AG09319 (cell line): Measurements from ENCODE around the gene GHSR.

ENCODE experiments used
- DNase-seq: peaks from one replicate; pipeline ENCODE4 v3.0.0-alpha.2; 2010; ENCODE audit warnings: low read depth; ENCODE audit errors: extremely low read depth
- CTCF ChIP-seq: IDR thresholded peaks from 2 replicates; pipeline ENCODE4 v1.5.1; 2011; ENCODE audit warnings: low read depth, mild to moderate bottlenecking, inconsistent platforms, low read length, moderate library complexity

The GHSR gene

DNA sequence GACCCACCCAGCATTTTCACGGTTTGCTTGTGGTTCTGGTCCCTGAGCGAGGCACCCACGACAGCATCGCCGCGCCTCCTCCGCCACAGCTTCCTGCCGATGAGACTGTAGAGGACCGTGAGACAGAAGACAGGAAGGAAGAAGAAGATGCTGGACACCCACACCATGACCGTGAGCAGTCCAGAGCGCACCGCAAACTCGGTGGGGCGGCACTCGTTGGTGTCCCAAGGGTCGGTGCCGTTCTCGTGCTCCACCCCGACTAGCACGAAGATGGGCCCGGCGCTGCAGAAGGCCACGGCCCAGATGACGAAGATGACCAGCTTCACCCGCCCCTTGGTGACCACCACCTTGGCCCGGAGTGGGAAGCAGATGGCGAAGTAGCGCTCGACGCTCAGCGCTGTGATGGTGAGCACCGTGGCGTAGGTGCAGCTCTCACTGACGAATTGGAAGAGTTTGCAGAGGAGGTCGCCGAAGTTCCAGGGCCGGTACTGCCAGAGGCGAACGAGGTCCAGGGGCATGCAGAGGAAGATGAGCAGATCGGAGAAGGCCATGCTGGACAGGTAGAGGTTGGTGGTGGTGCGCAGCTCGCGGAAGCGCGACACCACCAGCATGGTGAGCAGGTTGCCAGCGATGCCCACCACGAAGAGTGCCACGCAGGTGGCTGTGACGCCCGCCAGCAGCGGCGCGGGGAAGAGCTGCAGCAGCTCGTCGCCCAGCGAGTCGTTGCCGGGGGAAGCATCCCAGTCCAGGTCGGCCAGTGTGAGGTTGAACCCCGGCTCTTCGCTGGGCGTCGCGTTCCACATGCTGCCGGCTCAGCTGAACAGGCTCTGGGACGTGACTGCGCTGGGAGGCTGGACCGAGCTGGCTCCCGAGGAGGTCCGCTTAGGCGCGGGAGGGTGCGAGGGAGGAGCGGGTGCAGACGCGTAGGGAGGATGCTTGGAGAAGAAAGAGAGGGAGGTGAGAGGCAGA lies at the start of gene GHSR:
Gene GHSR, minus strand, starts transcription at position 846 of the 969 bp plus-strand sequence. Its CDS starts 43 bp downstream, at position 803.
- no peak for DNase-seq
- no peak for TF ChIP-seq CTCF

DNA sequence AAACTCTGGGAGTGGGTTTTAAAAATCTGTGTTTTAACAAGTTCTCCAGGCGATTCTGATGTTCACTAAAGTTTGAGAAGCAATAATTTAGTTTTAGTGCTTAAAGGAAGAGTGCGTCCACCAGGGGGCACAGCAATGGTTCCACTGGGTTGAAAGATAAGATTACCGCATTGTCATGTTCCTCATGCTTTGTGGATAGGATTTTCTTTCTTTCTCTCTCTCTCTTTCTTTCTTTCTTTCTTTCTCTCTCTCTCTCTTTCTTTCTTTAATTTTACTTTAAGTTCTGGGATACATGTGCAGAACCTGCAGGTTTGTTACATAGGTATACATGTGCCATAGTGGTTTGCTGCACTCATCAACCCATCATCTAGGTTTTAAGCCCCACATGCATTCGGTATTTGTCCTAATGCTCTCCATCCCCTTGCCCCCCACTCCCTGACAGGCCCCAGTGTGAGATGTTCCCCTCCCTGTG lies 42.0 kb upstream of the GHSR start:
- peak; percentile 73 for TF ChIP-seq CTCF
- peak; percentile 56 for DNase-seq

DNA sequence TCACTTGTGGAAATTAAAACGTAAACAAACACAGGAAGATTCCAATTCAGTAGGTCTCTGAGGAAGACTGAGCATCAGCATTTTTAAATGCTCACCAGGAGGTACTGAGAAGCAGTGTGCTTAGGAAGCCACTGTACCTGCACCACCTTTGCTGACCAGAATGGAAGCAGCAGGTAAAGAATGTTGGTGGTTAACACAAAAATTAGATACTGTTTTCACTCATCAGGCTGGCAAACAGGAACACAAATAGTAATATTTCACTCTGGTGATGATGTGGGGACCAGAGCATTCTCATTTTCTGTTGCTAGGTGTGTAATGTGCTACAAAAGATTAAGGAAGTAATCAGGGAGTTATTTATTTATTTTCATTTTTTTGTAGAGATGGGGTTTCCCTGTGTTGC lies 29.9 kb upstream of the GHSR start:
- no peak for TF ChIP-seq CTCF
- DNase-seq: no peak

DNA sequence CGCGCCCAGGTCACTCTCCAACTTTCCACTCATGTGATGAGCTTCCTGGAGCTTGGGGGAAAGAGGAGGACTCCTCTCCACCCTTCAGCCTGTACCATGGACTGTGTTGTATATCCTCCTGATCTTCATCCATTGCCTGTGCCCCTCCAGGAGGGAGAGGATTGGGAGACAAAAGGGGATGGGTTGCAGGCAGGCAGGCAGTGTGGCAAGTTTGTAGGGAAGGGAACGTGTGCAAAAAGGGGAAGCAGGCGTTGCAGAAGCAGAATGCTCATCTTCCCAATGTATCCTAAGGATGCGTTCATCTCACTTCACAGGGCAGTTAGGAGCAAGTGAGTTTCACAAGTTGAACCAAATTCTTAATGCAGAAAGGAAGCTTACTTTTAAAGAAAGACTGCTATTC lies 28.1 kb upstream of the GHSR start:
- no peak for TF ChIP-seq CTCF
- no peak for DNase-seq

- TF ChIP-seq CTCF: no peak
- DNase-seq: no peak
Measured at GRCh38 chr3:172475703-172476102, 27.4 kb upstream of the GHSR start.

DNA sequence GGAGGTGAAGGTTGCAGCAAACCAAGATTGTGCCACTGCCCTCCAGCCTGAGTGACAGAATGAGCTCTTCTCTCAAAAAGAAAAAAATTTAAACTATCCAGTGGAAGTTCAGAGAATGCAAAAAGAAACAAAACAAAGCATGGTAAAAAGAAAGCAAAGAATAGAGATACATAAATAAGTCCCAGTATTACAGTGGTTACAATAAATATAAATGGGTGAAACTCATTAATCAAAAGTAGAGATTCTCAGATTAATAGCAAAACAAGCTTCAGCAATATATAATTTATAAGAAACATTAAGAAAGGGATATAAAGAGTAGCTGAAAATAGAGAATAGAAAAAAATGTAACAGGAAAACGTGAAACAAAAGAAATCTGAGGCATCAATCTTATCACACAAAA lies 23.6 kb upstream of the GHSR start:
- no peak for TF ChIP-seq CTCF
- no peak for DNase-seq

DNA sequence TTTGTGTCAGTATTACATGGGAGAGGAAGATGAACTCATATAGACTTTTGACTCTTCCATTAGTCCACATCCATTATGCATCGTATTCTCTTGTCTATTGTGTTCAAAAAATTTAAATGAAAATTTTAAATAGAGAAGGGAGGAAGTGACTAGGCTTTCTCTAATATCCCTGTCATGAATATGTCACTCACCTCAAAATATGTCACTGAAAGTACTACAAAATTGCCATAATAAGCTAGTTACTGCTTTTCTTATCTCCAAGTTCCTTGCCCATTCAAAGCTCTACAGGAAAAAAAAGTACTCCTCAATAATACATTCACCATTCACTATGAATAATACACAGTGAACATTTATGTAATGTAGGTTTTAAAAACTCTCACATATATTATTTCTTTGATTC lies 22.3 kb upstream of the GHSR start:
- no peak for TF ChIP-seq CTCF
- no peak for DNase-seq
